Measurements from ENCODE around the gene KIF26A.

KIF26A gene

DNA sequence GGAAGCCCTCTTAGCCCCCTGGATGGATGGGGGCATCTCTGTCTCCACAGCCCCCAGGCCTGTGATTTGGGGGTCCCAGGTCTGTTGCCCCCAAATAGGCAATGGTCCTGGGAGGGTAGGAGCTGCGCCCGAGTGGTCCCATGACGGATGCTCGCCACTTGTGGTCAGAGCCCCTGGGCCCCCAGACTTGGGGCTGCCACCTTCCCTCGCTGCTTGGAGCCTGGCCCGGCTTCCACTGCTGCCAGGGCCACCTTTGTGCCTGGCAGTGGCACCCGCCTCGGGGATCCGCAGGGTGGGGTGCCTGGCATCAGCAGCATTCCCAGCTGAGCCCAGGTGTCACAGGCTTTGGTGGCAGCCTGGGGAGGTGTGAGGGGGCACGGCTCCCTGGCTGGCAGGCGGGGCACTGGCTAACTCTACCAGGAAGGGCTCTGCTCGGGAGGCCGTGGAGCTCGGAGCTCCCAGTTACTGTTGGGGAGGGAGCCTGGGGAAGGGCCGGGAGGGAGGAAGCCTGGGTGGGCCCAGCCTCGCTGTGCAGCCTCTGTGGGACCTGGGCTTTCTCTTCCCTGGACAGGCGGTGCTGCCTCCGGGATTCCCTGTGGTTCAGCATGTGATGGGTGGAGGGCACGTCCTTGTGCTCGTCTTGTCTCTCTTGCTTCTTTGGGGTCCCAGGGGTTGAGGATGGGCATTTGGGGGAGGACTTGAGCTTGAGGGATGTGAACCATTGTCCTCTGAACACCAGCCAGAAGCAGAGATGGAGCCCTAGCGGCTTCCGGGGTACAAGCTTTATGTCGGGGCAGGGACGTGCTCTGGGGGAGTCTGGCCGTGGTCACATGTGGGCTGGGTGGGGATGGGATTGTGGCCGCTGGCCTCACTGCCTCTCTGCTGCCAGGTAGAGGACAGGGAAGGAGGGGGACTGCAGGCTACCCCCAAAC lies 5.4 kb downstream of the KIF26A start:
- DNase-seq (ENCODE audit: low read depth): no peak
- TF ChIP-seq, protein P1, sequence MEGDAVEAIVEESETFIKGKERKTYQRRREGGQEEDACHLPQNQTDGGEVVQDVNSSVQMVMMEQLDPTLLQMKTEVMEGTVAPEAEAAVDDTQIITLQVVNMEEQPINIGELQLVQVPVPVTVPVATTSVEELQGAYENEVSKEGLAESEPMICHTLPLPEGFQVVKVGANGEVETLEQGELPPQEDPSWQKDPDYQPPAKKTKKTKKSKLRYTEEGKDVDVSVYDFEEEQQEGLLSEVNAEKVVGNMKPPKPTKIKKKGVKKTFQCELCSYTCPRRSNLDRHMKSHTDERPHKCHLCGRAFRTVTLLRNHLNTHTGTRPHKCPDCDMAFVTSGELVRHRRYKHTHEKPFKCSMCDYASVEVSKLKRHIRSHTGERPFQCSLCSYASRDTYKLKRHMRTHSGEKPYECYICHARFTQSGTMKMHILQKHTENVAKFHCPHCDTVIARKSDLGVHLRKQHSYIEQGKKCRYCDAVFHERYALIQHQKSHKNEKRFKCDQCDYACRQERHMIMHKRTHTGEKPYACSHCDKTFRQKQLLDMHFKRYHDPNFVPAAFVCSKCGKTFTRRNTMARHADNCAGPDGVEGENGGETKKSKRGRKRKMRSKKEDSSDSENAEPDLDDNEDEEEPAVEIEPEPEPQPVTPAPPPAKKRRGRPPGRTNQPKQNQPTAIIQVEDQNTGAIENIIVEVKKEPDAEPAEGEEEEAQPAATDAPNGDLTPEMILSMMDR (IDR thresholded peaks at IDR 0.05; ENCODE audit: low read depth, low read length, missing control alignments): no peak
- no peak overlapping the region for H3K4me3 ChIP-seq (ENCODE audit: low read depth, low read length)

GRCh38 chr14:104144453-104144790 lies 6.0 kb downstream of the KIF26A start:
- H3K4me3 ChIP-seq (ENCODE audit: low read depth, low read length): no peak overlapping the region
- no peak for DNase-seq (ENCODE audit: low read depth)
- TF ChIP-seq, protein P1 (IDR thresholded peaks at IDR 0.05; ENCODE audit: low read depth, low read length, missing control alignments): no peak

DNA sequence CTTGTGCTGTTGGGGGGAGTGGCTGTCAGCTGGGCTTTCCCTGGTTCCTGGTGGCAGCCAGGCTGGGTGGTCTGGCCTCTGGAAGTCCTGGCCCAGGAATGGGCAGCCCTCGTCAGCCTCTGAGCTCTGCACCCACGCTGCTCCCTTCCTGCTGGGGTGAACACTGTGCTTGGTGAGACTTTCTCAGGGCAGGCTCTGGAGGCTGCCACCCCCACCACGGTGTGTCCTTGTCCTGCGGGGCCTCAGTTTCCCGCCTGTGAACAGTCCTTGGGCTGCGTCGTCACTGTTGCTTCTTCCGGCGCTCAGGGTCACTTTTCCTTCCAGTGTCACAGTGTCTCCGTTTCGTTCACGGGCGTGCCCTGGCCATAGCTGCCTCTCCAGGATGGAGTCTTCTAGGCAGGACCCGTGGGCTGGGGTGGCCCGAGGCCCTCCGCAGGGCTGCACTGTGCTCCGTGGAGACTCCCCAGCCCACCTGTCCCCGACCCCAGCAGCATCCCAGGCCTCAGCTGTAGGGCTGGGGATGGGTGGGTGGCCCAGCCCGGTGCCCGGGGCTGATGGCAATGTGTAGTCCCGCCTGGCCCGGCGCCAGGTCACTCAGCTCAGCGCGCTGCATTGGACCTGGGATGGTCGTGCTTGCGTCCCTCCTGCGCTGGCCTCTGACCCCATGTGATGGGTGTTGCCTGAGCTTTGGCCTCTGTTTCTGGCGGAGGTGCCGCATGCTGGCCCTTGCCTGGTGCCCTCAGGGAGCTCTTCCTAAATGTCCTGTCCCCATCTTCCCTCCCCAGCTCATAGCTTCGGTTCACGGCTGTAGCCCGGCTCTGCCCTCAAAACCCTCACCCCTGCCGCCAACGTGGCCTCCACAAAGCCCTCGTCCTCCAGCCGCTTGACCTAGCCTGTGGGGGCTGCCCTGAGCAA lies 6.8 kb downstream of the KIF26A start:
- no peak for DNase-seq (ENCODE audit: low read depth)
- TF ChIP-seq, protein P1 (IDR thresholded peaks at IDR 0.05; ENCODE audit: low read depth, low read length, missing control alignments): no peak
- H3K4me3 ChIP-seq (ENCODE audit: low read depth, low read length): no peak overlapping the region

DNA sequence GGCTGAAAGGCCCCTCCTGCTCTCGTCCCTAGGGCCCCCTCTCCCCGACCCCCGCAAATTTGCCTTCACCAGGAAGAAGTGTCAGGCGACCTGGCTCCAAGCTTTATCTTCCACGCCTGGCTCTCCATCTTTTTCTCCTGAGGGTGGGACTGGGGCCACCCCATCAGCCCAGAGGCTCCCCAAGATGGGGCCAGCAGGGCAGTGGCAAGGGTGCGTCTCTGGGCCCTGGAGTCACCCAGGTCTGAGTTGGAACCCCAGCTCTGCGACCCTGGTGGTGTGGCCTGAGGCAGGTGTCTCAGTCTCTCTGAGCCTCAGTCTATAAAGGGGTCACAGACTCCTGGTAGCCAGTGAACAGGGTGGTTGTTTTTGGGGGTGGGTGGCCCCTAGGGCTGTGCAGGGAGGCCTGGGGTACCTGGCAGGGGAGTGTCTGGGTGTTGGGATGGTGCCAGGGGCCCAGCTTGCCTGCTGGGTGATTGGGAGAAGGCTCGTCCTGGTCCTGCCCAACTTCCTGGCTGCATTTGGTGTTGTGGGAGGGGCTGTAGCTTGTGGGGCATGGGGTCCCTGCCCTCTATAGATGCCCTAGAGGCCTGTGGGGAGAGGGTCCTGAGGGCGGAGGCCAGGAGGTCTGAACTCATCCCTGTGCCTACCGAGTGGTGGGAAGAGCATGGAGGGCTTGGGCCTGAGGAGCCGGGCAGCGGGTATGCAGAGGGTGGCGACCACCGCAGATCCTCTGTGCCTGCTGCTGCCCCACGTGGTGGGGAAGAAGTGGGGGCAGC lies 7.6 kb downstream of the KIF26A start:
- TF ChIP-seq, protein P1 (IDR thresholded peaks at IDR 0.05; ENCODE audit: low read depth, low read length, missing control alignments): no peak
- no peak overlapping the region for H3K4me3 ChIP-seq (ENCODE audit: low read depth, low read length)
- no peak for DNase-seq (ENCODE audit: low read depth)

- TF ChIP-seq, protein P1 (IDR thresholded peaks at IDR 0.05; ENCODE audit: low read depth, low read length, missing control alignments): no peak
- H3K4me3 ChIP-seq (ENCODE audit: low read depth, low read length): no peak overlapping the region
- no peak for DNase-seq (ENCODE audit: low read depth)
Observed at GRCh38 chr14:104146651-104147345, 8.4 kb downstream of the KIF26A start.
